CD4-positive, alpha-beta T cell (primary cell): ENCODE results near the gene LEKR1. TPM values are rescaled to one million over a fixed set of nuclear protein-coding genes. Genes with fewer than 3 reads are reported as not detected.
A peak's percentile ranks its signal among the peaks of the same experiment; 100 is the strongest.

Experiments used
- ATAC-seq: fragments of 200-7000 bp; cut with Tn5 transposase; one replicate; pipeline ENCODE4 v1.10.0; 2022; ENCODE audit warnings: mild to moderate bottlenecking; ENCODE audit not compliant: poor library complexity
- CTCF ChIA-PET: fragments of 350-600 bp; sonication (Branson Sonifier 250); formaldehyde crosslinking; loops from one replicate; lab custom pipeline; 2021; ENCODE audit warnings: antibody characterized with exemption, inconsistent platforms; lab: Charles Lee
- POLR2A ChIA-PET: fragments of 350-600 bp; sonication (Branson Sonifier 250); formaldehyde crosslinking; loops from one replicate; lab custom pipeline; 2021; ENCODE audit warnings: antibody characterized with exemption, inconsistent platforms; lab: Charles Lee
- DNase-seq, 14 experiments: peaks; one replicate each; pipeline ENCODE4 v3.0.0-alpha.2; 2013 to 2020; ENCODE audit warnings: mixed read lengths in 2 of 14
- H3K27ac ChIP-seq, 2 donors: one replicate each; pipeline versions ENCODE4 v1.5.1 to v1.7.0; 2013; ENCODE audit warnings: low read length in 2 of 2, low read depth in 1 of 2, mild to moderate bottlenecking in 1 of 2
- H3K27me3 ChIP-seq, 2 experiments: 1 replicate in 1 of 2; 2 replicates in 1 of 2; pipeline versions ENCODE4 v1.6.1 to v1.7.0; 2013; ENCODE audit warnings: low read length in 2 of 2, control low read depth in 1 of 2, mild to moderate bottlenecking in 1 of 2, moderate library complexity in 1 of 2; ENCODE audit not compliant: insufficient read depth in 2 of 2, control insufficient read depth in 1 of 2
- H3K36me3 ChIP-seq: one replicate; pipeline ENCODE4 v1.6.1; 2013; ENCODE audit warnings: low read length, control low read depth; ENCODE audit not compliant: insufficient read depth
- H3K4me1 ChIP-seq: one replicate; pipeline ENCODE4 v1.6.1; 2013; ENCODE audit warnings: low read length, control low read depth; ENCODE audit not compliant: insufficient read depth
- H3K4me3 ChIP-seq: one replicate; pipeline ENCODE4 v1.5.1; 2013; ENCODE audit warnings: mild to moderate bottlenecking, low read length, moderate library complexity
- H3K9me3 ChIP-seq, 2 experiments: 1 replicate in 1 of 2; 2 replicates in 1 of 2; pipeline versions ENCODE4 v1.6.1 to v1.7.0; 2013; ENCODE audit warnings: low read length in 2 of 2, mild to moderate bottlenecking in 2 of 2, control low read depth in 1 of 2, moderate library complexity in 1 of 2; ENCODE audit not compliant: control insufficient read depth in 1 of 2, insufficient read depth in 1 of 2
- H3K27ac Mint-ChIP-seq: one replicate; pipeline ENCODE4 v1.8.0; 2020; ENCODE audit warnings: mixed read lengths
- H3K27me3 Mint-ChIP-seq: one replicate; pipeline ENCODE4 v1.8.0; 2021; ENCODE audit warnings: mixed read lengths
- H3K36me3 Mint-ChIP-seq: one replicate; pipeline ENCODE4 v1.8.0; 2021; ENCODE audit warnings: low read depth, mixed read lengths
- H3K4me1 Mint-ChIP-seq: one replicate; pipeline ENCODE4 v1.8.0; 2021; ENCODE audit warnings: low read depth, mixed read lengths
- H3K4me3 Mint-ChIP-seq: one replicate; pipeline ENCODE4 v1.8.0; 2020; ENCODE audit warnings: mild to moderate bottlenecking, mixed read lengths
- H3K9me3 Mint-ChIP-seq: one replicate; pipeline ENCODE4 v1.8.0; 2020; ENCODE audit warnings: mixed read lengths
- CTCF ChIP-seq: fragments of 200-600 bp; IDR thresholded peaks from one replicate; pipeline ENCODE4 v1.8.0; 2022; ENCODE audit warnings: antibody characterized with exemption, mild to moderate bottlenecking
- intact Hi-C, 2 experiments: fragments of 100-400 bp; cut with DNase I in 1 of 2; cut with micrococcal nuclease in 1 of 2; formaldehyde crosslinking; loops; one replicate each; pipeline versions ENCODE4 v1.15.1 to v1.9.0; 2023 to 2025; cut with DNase I, micrococcal nuclease
- total RNA-seq, 174 experiments: library from RNA in 2 of 174; stranded (reverse) in 2 of 174; gene quantifications; one replicate each; pipeline ENCODE4 v1.2.3 and lab custom pipeline; 2021 to 2026

The LEKR1 gene
- total RNA-seq, 2 experiments from 2014 or later: 0.77 to 1.0 TPM

- Histone ChIP-seq H3K9me3 (no peaks in the 10 kb centered on the region), H3K27me3 (no peaks in the 10 kb centered on the region), H3K4me3 (peak overlapping the region; percentile 71), H3K27ac (peak overlapping the region; percentile 92 to 93), H3K4me1 (peaks cover 31% of the 10 kb centered on the region), H3K36me3 (no peaks in the 10 kb centered on the region)
- peak; percentile 76 for ATAC-seq
- peaks cover 20% of the 10 kb centered on the region for H3K4me1 Mint-ChIP-seq
- H3K4me3 Mint-ChIP-seq: peak overlapping the region; percentile 90
- no peak for TF ChIP-seq CTCF
- ChIA-PET POLR2A (interaction anchor here (0.7 to 5.2 kb wide), 26 partner anchors 9 to 1236 kb away, joined by 3 to 71 read pairs (median 4); partner anchors contain the start of genes CCNL1, SSR3 and TIPARP), CTCF (interaction anchor here (0.7 to 2.6 kb wide), 10 partner anchors 9 to 1284 kb away, joined by 3 to 20 read pairs (median 4); partner anchors contain the start of genes C3orf33, SSR3 and TIPARP)
- no peaks in the 10 kb centered on the region for H3K36me3 Mint-ChIP-seq
- H3K9me3 Mint-ChIP-seq: no peaks in the 10 kb centered on the region
- peak overlapping the region; percentile 99 for H3K27ac Mint-ChIP-seq
- intact Hi-C loops: loop anchor here (1.0 to 5.0 kb wide), 7 partner anchors 39 to 605 kb away; partner anchors contain the start of genes SSR3 (in 1 of the 2) and TIPARP (in 1 of the 2)
- DNase-seq: peak in 8 of 14 experiments; percentile 14 to 87 (median 38)
- no peaks in the 10 kb centered on the region for H3K27me3 Mint-ChIP-seq
Observed at GRCh38 chr3:157089455-157090221, 263.5 kb downstream of the LEKR1 start.

- H3K9me3 Mint-ChIP-seq: no peaks in the 10 kb centered on the region
- peak overlapping the region in 1 of 2 donors; percentile 93 for H3K27ac ChIP-seq
- intact Hi-C loops: loop anchor here in 1 of 2 experiments (2.0 kb wide), 1 partner anchor 38 kb away; no protein-coding TSS in a partner anchor
- H3K27me3 ChIP-seq: no peaks in the 10 kb centered on the region
- CTCF ChIA-PET: interaction anchor here (1.0 to 2.5 kb wide), 4 partner anchors 10 to 46 kb away, joined by 3 to 13 read pairs (median 6); no protein-coding TSS in a partner anchor
- H3K36me3 Mint-ChIP-seq: no peaks in the 10 kb centered on the region
- TF ChIP-seq CTCF: no peak
- H3K9me3 ChIP-seq: no peaks in the 10 kb centered on the region
- H3K36me3 ChIP-seq: no peaks in the 10 kb centered on the region
- H3K27me3 Mint-ChIP-seq: no peaks in the 10 kb centered on the region
- peaks cover 31% of the 10 kb centered on the region for H3K4me1 ChIP-seq
- DNase-seq (peak in 2 of 14 experiments; percentile 28 to 36), ATAC-seq (no peak)
- no peak overlapping the region for H3K4me3 ChIP-seq
- peaks cover 20% of the 10 kb centered on the region for H3K4me1 Mint-ChIP-seq
- no peak overlapping the region for H3K4me3 Mint-ChIP-seq
- peak overlapping the region; percentile 99 for H3K27ac Mint-ChIP-seq
- POLR2A ChIA-PET: interaction anchor here (0.8 to 2.1 kb wide), 3 partner anchors 65 to 417 kb away, joined by 3 to 7 read pairs (median 4); partner anchors contain the start of genes CCNL1 and TIPARP
Observed at GRCh38 chr3:157091083-157091833, 265.1 kb downstream of the LEKR1 start.

- Mint-ChIP-seq H3K4me1 (peaks cover 20% of the 10 kb centered on the region), H3K27ac (no peak overlapping the region), H3K4me3 (no peak overlapping the region), H3K36me3 (no peaks in the 10 kb centered on the region), H3K27me3 (no peaks in the 10 kb centered on the region), H3K9me3 (no peaks in the 10 kb centered on the region)
- CTCF ChIA-PET: interaction anchor here (0.6 to 2.3 kb wide), 5 partner anchors 11 to 45 kb away, joined by 3 to 7 read pairs (median 3); no protein-coding TSS in a partner anchor
- ATAC-seq: no peak
- POLR2A ChIA-PET: interaction anchor here (0.8 to 2.1 kb wide), 3 partner anchors 12 to 68 kb away, joined by 3 to 7 read pairs (median 4); partner anchors contain the start of gene CCNL1
- Histone ChIP-seq H3K9me3 (no peaks in the 10 kb centered on the region), H3K36me3 (no peaks in the 10 kb centered on the region), H3K27me3 (no peaks in the 10 kb centered on the region), H3K27ac (no peak overlapping the region), H3K4me1 (peaks cover 31% of the 10 kb centered on the region), H3K4me3 (no peak overlapping the region)
- DNase-seq: no peak
- TF ChIP-seq CTCF: no peak
- intact Hi-C loops: no loop called here
Observed at GRCh38 chr3:157092230-157092629, 266.1 kb downstream of the LEKR1 start.
